Body of pancreas (tissue), 4 donors: ENCODE results near the gene PLEKHB1.

Experiments used
- CTCF ChIP-seq, 7 experiments: fragments of 450-650 bp in 4 of 7; fragments of 200-600 bp in 3 of 7; sonication (generic) in 3 of 7; IDR thresholded peaks; one replicate each; pipeline ENCODE4 v1.5.1; 2016 to 2019; ENCODE audit warnings: antibody characterized with exemption in 7 of 7
- POLR2A ChIP-seq, 3 donors: fragments of 450-650 bp; IDR thresholded peaks; one replicate each; pipeline ENCODE4 v1.6.1; 2016; ENCODE audit warnings: antibody characterized with exemption in 3 of 3, mild to moderate bottlenecking in 2 of 3

- TF ChIP-seq POLR2A (IDR thresholded peaks at IDR 0.05) (no peak), CTCF (IDR thresholded peaks at IDR 0.05) (no peak)
Measured at GRCh38 chr11:73670808-73671207, 24.4 kb downstream of the PLEKHB1 start.
